Activated naive CD8-positive, alpha-beta T cell treated with anti-CD3 and anti-CD28 coated beads for 36 hours (primary cell): ENCODE results near the gene RFX4. TPM values are rescaled to one million over a fixed set of nuclear protein-coding genes. Genes with fewer than 3 reads are reported as not detected.

Source experiments
- DNase-seq: peaks from one replicate; pipeline ENCODE4 v3.0.0; 2021
- H3K27ac Mint-ChIP-seq: one replicate; pipeline ENCODE4 v1.8.0; 2022; ENCODE audit warnings: mild to moderate bottlenecking, moderate library complexity, mixed read lengths
- H3K27me3 Mint-ChIP-seq: one replicate; pipeline ENCODE4 v1.8.0; 2022; ENCODE audit warnings: mild to moderate bottlenecking, mixed read lengths
- H3K36me3 Mint-ChIP-seq: one replicate; pipeline ENCODE4 v1.8.0; 2021; ENCODE audit warnings: mild to moderate bottlenecking, mixed read lengths
- H3K4me1 Mint-ChIP-seq: one replicate; pipeline ENCODE4 v1.8.0; 2021; ENCODE audit warnings: mixed read lengths
- H3K4me3 Mint-ChIP-seq: one replicate; pipeline ENCODE4 v1.8.0; 2022; ENCODE audit warnings: mild to moderate bottlenecking, moderate library complexity, mixed read lengths
- H3K9me3 Mint-ChIP-seq: one replicate; pipeline ENCODE4 v1.8.0; 2022; ENCODE audit warnings: mixed read lengths
- total RNA-seq, 2 experiments: library from RNA; stranded (reverse); gene quantifications; one replicate each; pipeline ENCODE4 v1.2.3, GENCODE V29; 2021

RFX4 gene
- total RNA-seq: not detected

DNA sequence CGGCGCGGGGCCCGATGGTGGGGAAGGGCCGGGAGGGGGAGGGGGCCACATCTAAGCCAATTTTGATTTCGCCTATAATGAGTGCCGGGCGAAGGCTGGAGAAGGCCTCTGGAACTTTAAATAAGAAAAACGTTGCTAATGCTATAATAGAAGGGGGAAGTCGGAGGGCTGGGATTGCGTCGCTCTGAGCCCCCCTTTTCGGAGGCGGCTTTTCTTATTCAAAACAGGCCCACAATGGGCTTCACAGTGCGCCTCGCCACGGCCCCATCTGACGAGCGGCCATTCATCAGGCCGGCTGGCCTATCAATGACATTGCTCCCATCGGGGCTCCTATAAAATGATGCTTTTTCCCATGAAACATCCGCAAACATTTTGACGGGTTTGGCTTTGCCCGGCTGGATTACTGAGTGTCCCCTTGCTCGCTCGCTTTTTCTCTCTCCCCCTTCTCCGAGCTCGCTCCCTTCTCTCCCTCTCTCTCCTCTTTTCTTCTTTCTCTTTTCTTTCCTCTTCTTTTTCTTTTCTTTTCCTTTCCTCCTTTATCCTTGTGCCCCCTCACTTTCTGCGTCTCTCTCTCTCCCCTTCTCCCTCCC is at the start of gene RFX4:
Gene RFX4, plus strand, starts transcription at position 364 of the 590 bp plus-strand sequence. CDS start 317 bp downstream, outside the sequence.
- H3K36me3 Mint-ChIP-seq: no peaks in the 10 kb centered on the region
- DNase-seq: no peak

DNA sequence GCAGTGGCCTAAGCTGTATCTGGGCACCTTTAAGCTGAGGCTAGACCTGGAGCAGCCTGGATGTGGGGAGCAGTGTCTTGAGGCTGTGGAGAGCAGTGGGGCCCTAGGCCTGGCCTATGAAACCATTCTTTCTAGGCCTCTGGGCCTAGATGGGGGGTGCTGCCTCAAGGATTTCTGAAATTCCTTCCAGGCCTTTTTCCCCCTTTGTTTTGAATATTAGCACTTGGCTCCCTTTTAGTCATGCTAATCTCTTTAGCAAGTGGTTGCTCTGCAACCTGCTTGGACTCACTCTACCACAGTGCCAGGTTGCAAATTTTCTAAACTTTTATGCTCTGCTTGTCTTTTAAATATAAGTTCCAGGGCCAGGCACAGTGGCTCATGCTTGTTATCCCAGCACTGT is 41.6 kb upstream of the RFX4 start:
- Mint-ChIP-seq H3K9me3 (peaks cover 12% of the 10 kb centered on the region), H3K36me3 (peaks cover 2% of the 10 kb centered on the region), H3K4me1 (no peaks in the 10 kb centered on the region), H3K4me3 (no peak overlapping the region), H3K27me3 (peaks cover 1% of the 10 kb centered on the region), H3K27ac (no peak overlapping the region)
- no peak for DNase-seq

More for the DNA sequence above, at the start of gene RFX4:
- peak within 1 kb of the TSS; percentile 69 for H3K4me3 Mint-ChIP-seq
- no peaks in the 10 kb centered on the region for H3K9me3 Mint-ChIP-seq
- peaks cover 30% of the 10 kb centered on the region for H3K4me1 Mint-ChIP-seq
- H3K27ac Mint-ChIP-seq: no peak within 1 kb of the TSS
- peaks cover 90% of the 10 kb centered on the region for H3K27me3 Mint-ChIP-seq

DNA sequence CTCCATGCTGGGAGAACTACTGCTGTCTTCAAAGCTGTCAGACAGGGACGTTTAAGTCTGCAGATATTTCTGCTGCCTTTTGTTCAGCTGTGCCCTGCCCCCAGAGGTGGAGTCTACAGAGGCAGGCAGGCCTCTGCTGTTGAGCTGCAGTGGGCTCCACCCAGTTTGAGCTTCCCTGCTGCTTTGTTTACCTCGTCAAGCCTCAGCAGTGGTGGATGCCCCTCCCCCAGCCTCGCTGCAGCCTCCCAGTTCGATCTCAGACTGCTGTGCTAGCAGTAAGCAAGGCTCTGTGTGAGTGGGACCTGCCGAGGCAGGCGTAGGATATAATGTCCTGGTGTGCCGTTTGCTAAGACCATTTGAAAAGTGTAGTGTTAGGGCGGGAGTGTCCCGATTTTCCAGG is 31.4 kb upstream of the RFX4 start:
- Mint-ChIP-seq H3K4me3 (no peak overlapping the region), H3K27ac (no peak overlapping the region), H3K4me1 (no peaks in the 10 kb centered on the region), H3K9me3 (peaks cover 14% of the 10 kb centered on the region), H3K27me3 (peaks cover 18% of the 10 kb centered on the region), H3K36me3 (peaks cover 4% of the 10 kb centered on the region)
- no peak for DNase-seq

DNA sequence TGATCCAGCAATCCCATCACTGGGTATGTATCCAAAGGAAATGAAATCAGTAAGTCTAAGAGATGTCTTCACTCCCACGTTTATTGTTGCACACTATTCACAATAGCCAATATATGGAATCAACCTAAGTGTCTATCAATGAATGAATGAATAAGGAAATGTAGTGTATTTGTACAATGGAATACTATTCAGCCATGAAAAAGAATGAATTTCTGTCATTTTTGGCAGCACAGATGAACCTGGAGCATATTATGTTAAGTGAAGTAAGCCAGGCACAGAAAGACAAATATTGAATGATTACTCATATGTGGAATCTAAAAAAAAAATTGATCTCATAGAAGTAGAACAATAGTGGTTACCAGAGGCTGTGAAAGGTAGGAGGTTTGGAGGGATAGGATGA is 30.6 kb upstream of the RFX4 start:
- H3K4me3 Mint-ChIP-seq: no peak overlapping the region
- peaks cover 14% of the 10 kb centered on the region for H3K9me3 Mint-ChIP-seq
- peaks cover 16% of the 10 kb centered on the region for H3K27me3 Mint-ChIP-seq
- DNase-seq: no peak
- H3K36me3 Mint-ChIP-seq: peaks cover 4% of the 10 kb centered on the region
- no peak overlapping the region for H3K27ac Mint-ChIP-seq
- H3K4me1 Mint-ChIP-seq: no peaks in the 10 kb centered on the region

DNA sequence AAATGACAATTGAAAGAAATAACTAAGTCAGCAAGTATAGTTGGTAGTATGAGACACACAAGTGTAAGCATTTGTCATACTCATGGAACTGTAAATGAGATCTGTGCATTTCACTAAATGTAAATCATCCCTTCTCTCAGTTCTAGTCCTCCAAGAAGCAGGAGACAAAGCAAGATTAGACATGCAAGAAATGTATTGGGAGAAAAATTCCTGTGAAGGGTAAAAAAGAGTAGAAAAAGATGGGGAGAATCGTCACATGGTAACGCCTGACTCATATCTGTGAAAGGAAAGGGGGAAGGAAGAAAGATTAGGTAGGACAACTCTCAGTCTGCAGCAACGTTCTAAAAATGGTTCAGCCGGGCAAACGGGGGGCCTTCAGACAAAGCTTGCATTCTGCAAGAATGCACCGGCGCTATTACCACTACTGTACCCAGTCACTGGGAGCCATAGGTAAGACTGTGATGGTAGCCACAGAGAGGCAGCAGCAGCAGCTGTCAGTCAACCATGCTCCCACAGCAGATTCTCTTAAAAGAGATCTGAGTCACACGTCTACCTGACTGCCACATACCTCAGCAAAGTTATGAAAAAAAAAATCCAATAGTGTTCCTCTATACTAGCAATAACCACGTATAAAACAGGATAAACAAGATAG is 18.0 kb upstream of the RFX4 start:
- Mint-ChIP-seq H3K27me3 (peaks cover 40% of the 10 kb centered on the region), H3K4me1 (no peaks in the 10 kb centered on the region), H3K9me3 (peaks cover 2% of the 10 kb centered on the region), H3K36me3 (no peaks in the 10 kb centered on the region), H3K27ac (no peak overlapping the region), H3K4me3 (no peak overlapping the region)
- DNase-seq: no peak

DNA sequence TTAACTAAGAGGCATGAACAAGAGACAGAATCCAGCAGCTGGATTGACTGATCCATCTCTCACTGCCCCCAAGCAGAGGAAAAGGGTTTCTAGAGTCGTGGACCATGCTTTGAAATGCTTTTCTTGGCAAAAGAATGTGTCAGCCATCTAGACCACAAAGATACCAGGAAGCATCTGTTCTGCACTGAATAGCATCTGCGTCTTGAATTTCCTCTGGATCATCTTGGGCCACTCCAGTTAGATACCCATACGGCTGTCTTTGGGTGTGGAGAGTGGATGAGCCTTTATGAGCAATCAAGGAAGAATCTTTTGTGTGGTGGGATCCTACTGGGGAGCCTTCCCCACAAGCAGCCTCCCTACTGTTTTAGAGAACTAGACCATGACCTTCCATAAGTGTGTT is 16.0 kb upstream of the RFX4 start:
- Mint-ChIP-seq H3K27ac (no peak overlapping the region), H3K27me3 (peaks cover 45% of the 10 kb centered on the region), H3K36me3 (no peaks in the 10 kb centered on the region), H3K4me3 (no peak overlapping the region), H3K4me1 (no peaks in the 10 kb centered on the region), H3K9me3 (peaks cover 1% of the 10 kb centered on the region)
- DNase-seq: no peak

DNA sequence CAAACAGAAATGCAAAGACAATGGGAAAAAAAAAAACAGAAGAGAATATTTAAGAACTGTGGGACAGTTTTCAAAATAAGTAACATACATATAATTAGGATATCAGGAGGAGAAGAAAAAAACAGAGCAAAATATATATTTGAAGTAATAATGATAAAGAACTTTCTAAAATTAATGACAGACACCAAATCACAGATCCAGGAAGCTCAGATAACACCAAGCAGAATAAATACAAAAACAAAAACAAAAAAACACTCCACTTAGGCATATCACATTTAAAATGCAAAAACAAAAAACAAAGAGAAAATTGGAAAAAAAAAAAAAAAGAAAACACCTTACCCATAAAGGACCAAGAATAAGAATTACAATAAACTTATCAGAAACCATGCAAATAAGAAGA is 9.6 kb upstream of the RFX4 start:
- Mint-ChIP-seq H3K4me3 (no peak overlapping the region), H3K27ac (no peak overlapping the region), H3K27me3 (peaks cover 43% of the 10 kb centered on the region), H3K36me3 (no peaks in the 10 kb centered on the region), H3K4me1 (no peaks in the 10 kb centered on the region), H3K9me3 (peaks cover 1% of the 10 kb centered on the region)
- no peak for DNase-seq

DNA sequence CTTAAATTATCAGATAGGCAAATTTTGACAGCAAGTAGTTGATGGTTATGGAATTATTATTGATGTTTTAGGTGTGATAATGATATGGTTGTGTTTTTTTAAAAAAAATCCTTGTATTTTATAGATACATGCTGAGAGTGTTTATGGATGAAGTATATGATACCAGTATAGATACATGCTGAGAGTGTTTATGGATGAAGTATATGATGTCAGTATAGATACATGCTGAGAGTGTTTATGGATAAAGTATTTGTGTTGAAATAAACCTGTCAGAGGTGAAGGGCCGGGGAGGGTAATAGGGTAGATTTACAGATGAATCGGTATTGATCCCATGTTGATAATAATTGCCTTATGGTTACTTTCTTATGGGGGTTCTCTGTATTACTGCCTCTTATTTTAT is 6.0 kb upstream of the RFX4 start:
- DNase-seq: no peak
- no peaks in the 10 kb centered on the region for H3K9me3 Mint-ChIP-seq
- peaks cover 59% of the 10 kb centered on the region for H3K27me3 Mint-ChIP-seq
- peaks cover under 1% of the 10 kb centered on the region for H3K4me1 Mint-ChIP-seq
- no peak overlapping the region for H3K4me3 Mint-ChIP-seq
- no peak overlapping the region for H3K27ac Mint-ChIP-seq
- no peaks in the 10 kb centered on the region for H3K36me3 Mint-ChIP-seq

DNA sequence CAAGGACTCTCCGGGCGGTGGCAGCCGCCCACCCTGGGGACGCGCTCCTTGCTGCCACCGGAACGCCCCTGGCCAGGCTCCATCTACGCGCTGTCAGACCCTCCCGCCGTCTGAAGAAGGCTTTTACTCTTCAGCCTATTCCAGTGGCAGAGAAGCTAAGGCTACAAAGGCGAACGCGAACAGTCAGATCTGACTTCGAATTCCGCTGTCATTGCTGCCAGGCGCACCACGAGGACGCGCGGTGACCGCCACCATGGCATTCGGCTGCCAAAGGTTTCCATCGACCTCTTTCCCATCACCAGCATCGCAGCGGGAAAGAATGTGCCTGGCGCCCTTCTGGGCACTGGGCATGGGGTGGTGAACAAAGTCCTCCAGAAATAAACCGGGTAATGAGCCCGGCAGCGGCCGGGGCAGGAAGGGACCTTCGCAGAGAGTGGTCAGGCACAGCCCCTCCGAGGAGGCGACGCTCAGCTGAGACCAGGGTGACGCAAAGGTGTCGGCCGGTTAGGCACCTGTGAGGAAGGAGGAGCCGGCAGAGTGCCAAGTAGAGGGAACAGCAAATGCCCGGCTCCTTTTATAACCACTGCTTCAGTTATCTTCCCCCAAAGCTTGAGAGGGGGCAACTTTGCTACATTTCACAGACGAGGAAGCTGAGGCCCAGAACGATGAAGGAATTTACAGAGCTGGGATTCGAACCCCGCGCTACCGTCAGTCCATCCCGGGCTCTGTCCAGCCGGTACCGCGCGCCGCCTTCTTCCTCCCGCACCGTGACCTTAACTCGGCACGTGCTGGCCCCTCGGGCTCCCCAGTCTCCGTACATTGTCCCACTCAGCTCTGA is 1.9 kb upstream of the RFX4 start:
- DNase-seq: no peak
- Mint-ChIP-seq H3K4me1 (peaks cover 28% of the 10 kb centered on the region), H3K4me3 (peak overlapping the region; percentile 22), H3K27ac (no peak overlapping the region), H3K27me3 (peaks cover 72% of the 10 kb centered on the region), H3K9me3 (no peaks in the 10 kb centered on the region), H3K36me3 (no peaks in the 10 kb centered on the region)

DNA sequence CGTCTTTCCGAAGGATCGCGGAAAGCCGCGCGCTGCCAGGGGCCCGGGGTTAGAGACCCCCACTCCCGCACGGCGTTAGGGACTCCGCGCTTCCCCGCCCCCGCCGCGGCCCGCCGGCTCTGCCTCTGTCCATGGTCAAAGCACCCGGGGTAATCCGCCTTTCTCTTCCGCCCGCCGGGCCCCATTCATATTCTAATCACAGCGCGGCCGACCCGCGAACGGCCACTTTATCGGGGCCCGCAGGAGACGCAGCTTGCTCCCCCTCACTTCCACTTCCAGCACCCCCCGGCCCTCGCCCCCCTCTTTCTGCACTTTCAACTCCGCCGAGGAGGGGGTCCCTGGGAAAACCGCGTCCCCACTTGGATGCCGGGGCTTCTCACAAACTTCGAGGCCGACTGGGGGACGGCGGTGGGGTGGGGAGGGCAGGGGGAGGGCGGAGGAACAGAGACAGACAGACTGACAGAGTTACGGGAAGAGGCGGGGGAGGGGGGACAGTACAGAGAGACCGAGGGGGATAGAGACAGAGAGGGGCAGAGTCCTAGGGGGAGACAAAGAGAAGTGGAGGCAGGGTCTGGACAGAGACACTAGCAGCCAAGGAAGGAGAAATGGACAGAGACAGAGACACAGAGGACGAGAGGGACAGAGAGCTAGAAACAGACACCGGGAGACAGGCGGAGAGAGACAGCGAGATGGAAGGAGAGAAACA is 1.1 kb upstream of the RFX4 start:
- Mint-ChIP-seq H3K27me3 (peaks cover 80% of the 10 kb centered on the region), H3K4me3 (peak overlapping the region; percentile 47), H3K27ac (no peak overlapping the region), H3K36me3 (no peaks in the 10 kb centered on the region), H3K4me1 (peaks cover 28% of the 10 kb centered on the region), H3K9me3 (no peaks in the 10 kb centered on the region)
- DNase-seq: no peak

DNA sequence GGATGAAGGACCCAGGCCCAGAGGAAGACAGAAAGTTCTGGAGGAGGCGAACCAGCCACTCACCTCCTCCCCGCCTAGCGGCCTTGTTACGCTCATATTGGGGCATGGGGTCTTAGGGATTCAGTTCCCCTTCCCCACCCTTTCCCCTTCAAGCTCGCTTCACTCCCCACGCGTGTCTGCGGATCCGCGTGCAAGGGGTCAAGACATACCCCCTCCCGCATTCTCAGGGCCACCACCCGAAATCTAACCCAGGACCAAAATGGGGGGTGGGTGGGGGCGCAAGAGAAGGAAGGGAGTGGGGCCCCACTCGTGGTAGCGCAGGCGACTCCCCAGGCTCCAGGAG is 584 bp upstream of the RFX4 start:
- Mint-ChIP-seq H3K27ac (no peak overlapping the region), H3K36me3 (no peaks in the 10 kb centered on the region), H3K9me3 (no peaks in the 10 kb centered on the region), H3K27me3 (peaks cover 85% of the 10 kb centered on the region), H3K4me1 (peaks cover 30% of the 10 kb centered on the region), H3K4me3 (peak overlapping the region; percentile 47)
- no peak for DNase-seq

DNA sequence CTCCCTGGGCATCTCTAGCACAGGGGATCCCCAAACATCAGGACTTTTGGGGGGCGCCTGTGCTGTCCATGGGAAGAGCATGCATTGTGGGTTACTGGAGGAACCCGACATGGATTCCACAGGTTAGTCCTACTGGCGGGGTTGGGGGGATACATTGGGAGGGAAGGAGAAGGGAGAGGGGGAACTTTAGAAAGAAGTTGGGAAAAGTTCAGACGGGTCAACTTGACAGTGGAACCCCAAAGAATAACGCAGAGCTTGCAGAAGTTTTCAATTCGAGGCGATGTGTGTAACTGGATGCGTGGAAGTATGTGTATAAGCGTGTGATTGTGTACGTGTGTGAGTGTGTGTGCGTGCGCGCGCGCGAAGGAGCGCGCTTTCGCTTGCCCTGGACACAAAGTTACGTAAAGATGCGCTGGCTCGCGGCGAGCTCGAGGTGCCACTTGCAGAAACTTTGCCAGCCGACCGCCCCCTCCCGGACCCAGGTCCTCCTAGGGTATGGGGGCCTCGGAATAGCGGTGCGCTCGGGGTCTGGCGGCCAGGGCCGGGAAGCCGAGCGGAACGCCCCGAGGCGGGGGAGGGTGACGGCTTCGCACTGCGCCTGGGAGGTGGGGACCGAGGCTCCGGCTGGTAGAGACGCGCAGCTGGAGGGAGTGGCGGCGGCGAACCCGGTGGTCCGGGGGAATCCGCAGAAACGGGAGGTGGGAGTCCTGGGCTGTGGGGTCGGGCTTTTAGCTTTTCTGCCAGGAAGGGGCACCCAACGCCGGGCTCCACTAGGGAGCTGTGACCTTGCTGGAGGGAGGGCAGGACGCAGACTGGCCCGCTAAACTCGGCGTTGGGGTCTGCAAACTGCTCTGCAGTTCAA is 669 bp downstream of the RFX4 start:
- Mint-ChIP-seq H3K4me1 (peaks cover 30% of the 10 kb centered on the region), H3K27me3 (peaks cover 95% of the 10 kb centered on the region), H3K4me3 (peak overlapping the region; percentile 69), H3K9me3 (no peaks in the 10 kb centered on the region), H3K27ac (no peak overlapping the region), H3K36me3 (no peaks in the 10 kb centered on the region)
- DNase-seq: no peak

DNA sequence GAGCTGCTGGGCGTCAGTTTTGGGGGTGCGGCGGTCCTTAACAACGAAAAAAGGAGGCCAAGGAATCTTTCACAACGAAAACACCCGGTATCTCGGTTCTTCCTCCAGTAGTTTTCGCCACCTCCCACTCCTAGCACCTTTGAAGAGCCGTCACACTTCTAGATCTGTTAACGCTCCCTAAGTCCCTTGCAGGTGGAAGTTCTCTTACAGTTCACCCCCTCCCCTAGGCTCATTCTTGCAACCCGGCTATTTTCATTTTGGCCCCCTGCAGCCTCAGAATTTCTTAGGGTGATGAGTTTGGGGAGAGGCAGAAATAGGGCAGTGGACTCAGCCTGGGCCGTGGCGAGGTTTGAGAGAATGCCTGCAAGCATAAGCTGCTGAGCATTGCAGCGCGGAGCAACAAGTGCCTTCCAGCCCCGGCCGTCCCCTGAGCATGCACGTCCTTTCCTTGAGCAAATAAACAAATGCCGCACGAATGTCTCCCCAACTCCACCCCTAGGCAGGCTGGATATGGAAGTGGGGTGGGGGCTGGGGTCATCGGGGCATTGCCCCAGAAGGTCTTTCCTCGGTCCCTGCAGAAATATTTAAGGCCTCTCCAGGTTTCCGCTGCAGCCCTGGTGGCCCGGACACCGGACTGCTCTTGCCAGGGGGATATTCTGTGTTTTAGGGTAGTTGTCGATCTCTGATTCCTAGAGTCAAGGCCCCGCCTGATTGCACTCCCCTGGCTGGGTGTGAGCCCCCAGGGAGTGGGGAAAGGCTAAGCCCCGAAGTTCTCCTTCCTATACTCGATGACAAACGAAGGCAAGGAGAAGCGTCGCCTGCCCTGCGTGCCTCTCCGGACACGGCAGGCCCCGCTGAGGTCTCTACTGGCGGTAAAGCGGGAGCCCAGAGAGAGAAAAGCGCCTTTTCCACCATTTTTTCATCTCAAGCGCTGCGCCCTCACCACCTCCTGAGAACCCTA is 1.6 kb downstream of the RFX4 start:
- Mint-ChIP-seq H3K4me3 (peak overlapping the region; percentile 69), H3K27ac (no peak overlapping the region), H3K36me3 (no peaks in the 10 kb centered on the region), H3K27me3 (peaks cover 95% of the 10 kb centered on the region), H3K4me1 (peaks cover 30% of the 10 kb centered on the region), H3K9me3 (no peaks in the 10 kb centered on the region)
- DNase-seq: no peak
